ENCODE measurements around the gene HENMT1. TPM values are rescaled to one million over a fixed set of nuclear protein-coding genes. Genes with fewer than 3 reads are reported as not detected.
"Not testable (repeated sequence)": the region's sequence is repeated elsewhere in the genome, so short reads cannot be mapped to it uniquely, and the experiment has no call there.

Gene HENMT1
- total RNA-seq, 4 donors from 2014 or later: 0.77 to 11.3 (median 2.3) TPM

GRCh38 chr1:108691942-108692723 is 31.2 kb upstream of the HENMT1 start, which contains the start of gene PRPF38B:
TSS of gene PRPF38B (plus strand) at chr1:108692310. CDS start at chr1:108692592, 282 bp downstream.
- DNase-seq: peak; percentile 92 to 94
- H3K27ac ChIP-seq: peak within 1 kb of the TSS; percentile 97
- no peaks in the 10 kb centered on the region for H3K36me3 ChIP-seq
- intact Hi-C loops (cut with DNase I; ENCODE audit: low total_unique reads): no loop called here
- H3K9me3 ChIP-seq: no peaks in the 10 kb centered on the region
- H3K4me3 ChIP-seq: peak within 1 kb of the TSS; percentile 95 to 98
- no peaks in the 10 kb centered on the region for H3K27me3 ChIP-seq
- TF ChIP-seq POLR2A (IDR thresholded peaks at IDR 0.05) (peak; percentile 64 to 93), CTCF (IDR thresholded peaks at IDR 0.05) (no peak)
- no peaks in the 10 kb centered on the region for H3K4me1 ChIP-seq

DNA sequence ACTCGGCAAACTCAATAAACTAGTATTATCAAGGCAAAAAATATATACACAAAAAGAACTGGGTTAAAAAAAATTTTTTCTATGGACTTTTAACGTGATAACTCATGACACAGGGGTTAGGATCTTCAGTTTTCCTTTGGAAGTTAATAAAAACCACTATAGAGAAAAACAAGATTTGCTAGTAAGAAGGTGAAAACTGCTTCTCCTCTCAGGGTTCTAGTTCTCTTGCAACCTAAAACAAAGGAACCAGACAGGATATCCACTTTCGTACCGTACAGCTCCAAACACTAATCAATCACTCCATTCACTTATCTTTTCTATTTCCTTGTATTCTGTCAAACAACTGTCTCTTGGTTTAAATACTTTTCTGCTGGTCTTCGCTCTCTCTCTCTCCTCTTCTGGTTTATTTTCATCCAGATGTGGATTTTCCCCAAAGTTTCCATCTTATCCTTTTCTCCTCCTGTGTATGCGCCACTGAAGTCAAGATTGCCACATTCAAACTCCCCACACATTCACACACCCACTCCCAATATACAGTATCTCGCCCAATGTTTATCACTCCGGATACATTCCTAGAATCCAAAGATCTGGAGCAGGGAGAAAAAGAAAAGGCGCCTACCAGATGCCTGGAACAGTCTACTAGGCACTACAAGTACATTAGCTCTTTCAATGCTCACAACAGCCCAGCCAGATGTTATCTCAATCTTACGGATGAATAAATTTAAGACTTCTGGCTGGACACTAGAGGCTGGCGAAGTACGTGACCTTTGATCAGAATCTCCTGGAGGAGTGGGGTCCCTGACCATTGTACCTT is 30.4 kb upstream of the HENMT1 start:
- Histone ChIP-seq H3K27me3 (no peaks in the 10 kb centered on the region), H3K4me3 (peak overlapping the region; percentile 95 to 98), H3K27ac (peak overlapping the region; percentile 97), H3K4me1 (no peaks in the 10 kb centered on the region), H3K9me3 (no peaks in the 10 kb centered on the region), H3K36me3 (no peaks in the 10 kb centered on the region)
- intact Hi-C loops (cut with DNase I; ENCODE audit: low total_unique reads): no loop called here
- DNase-seq: no peak
- no peak for TF ChIP-seq CTCF (IDR thresholded peaks at IDR 0.05)
- no peak for TF ChIP-seq POLR2A (IDR thresholded peaks at IDR 0.05)

DNA sequence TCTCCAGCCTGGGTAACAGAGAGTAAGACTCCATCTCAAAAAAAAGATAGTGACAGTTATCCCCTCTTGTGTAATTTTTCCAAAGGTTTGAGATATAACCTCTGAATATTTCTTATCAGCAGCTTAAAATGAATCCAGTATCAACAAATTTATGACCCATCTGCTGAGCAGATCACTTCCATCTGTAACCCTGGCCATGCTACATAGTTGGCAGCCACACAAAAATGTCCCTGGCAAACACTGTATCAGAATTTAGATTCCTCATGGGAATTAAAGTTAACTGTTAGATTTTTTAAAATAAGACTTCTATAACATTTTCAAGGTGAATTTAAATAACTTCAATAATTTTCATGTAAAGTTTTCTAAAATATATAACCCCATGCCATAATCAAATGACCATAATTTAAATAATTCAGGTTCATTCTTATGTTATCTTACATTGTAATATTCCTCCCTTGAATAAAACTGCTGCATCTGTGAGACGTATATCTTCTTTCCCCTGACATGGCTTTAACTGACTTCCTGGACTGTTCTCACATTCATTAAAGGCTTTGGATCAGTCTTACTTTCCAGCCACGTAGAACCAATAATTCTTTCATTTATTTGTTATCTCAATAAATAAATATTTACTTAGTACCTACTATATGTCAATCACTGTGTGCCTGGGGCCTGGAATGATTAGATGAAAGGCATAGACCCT is 25.9 kb upstream of the HENMT1 start:
- TF ChIP-seq CTCF (IDR thresholded peaks at IDR 0.05) (no peak), POLR2A (IDR thresholded peaks at IDR 0.05) (no peak)
- Histone ChIP-seq H3K36me3 (no peaks in the 10 kb centered on the region), H3K27me3 (no peaks in the 10 kb centered on the region), H3K4me1 (no peaks in the 10 kb centered on the region), H3K27ac (no peak overlapping the region), H3K9me3 (no peaks in the 10 kb centered on the region), H3K4me3 (no peak overlapping the region)
- no peak for DNase-seq
- intact Hi-C loops (cut with DNase I; ENCODE audit: low total_unique reads): no loop called here

DNA sequence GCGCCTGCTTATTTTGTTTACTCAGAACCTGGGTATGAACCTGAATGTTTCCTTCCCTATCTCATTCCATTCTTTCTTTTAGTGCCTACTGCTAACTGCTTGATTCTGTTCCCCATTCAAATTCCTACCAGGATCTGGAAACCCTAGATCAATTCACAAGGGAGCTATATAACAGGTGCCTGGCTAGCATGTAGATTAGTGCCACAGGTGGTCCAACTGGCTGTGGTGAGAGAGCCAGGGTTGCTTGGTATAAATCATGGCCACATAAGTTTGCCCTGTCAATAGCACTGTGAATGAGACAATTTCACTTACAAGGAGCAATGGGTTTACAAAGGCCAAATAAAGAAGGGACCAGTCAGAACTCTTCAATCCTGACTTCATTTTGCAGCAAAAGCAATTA is 24.6 kb upstream of the HENMT1 start:
- DNase-seq: no peak
- Histone ChIP-seq H3K4me3 (no peak overlapping the region), H3K27ac (no peak overlapping the region), H3K36me3 (no peaks in the 10 kb centered on the region), H3K9me3 (no peaks in the 10 kb centered on the region), H3K27me3 (no peaks in the 10 kb centered on the region), H3K4me1 (no peaks in the 10 kb centered on the region)
- intact Hi-C loops (cut with DNase I; ENCODE audit: low total_unique reads): no loop called here
- no peak for TF ChIP-seq CTCF (IDR thresholded peaks at IDR 0.05)
- no peak for TF ChIP-seq POLR2A (IDR thresholded peaks at IDR 0.05)

DNA sequence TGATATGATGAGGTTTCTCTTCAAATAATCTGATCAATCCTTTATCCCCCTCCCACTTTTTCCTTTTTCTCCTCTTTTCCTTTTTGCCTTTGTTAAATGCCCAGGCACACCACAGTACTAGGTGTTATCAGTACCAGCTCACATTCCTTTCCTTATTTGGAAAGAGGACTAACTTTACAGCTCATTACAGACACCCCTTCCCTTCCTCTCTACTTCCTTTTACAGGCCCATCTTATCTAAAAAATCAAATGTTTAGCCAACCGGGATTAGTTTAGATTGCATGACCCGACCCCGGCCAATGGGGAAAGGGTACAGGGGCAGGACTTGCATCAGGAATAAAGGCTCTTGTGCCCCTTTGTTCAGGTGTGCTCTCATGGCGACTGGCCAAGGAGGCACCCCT is 20.8 kb upstream of the HENMT1 start:
- H3K27me3 ChIP-seq; intact Hi-C loops (cut with DNase I; ENCODE audit: low total_unique reads); H3K4me1 ChIP-seq; DNase-seq; H3K27ac ChIP-seq; H3K9me3 ChIP-seq; H3K4me3 ChIP-seq; H3K36me3 ChIP-seq: not testable (repeated sequence)
